HepG2 (cell line): ENCODE results near the gene ANKZF1. TPM values are rescaled to one million over a fixed set of nuclear protein-coding genes. Genes with fewer than 3 reads are reported as not detected.

Source experiments
- ATF1 ChIP-seq: IDR thresholded peaks from 2 replicates; pipeline ENCODE4 v1.6.1; 2016; ENCODE audit warnings: mild to moderate bottlenecking, control low read depth
- GLI4 ChIP-seq: sonication (generic); formaldehyde crosslinking; IDR thresholded peaks from 2 replicates; pipeline ENCODE4 v1.5.1; 2020; ENCODE audit warnings: missing genetic modification reagents, mild to moderate bottlenecking, moderate library complexity, borderline replicate concordance
- GTF3A ChIP-seq: sonication (generic); formaldehyde crosslinking; conservative IDR thresholded peaks from 2 replicates; pipeline ENCODE4 v1.4.0; 2020; ENCODE audit warnings: mild to moderate bottlenecking, missing genetic modification reagents
- RXRB ChIP-seq: IDR thresholded peaks from 2 replicates; pipeline ENCODE4 v1.6.1; 2016; ENCODE audit warnings: borderline replicate concordance, missing genetic modification reagents, missing compliant biosample characterization
- ZEB1 ChIP-seq: IDR thresholded peaks from 2 replicates; pipeline ENCODE4 v1.6.1; 2012; ENCODE audit warnings: mild to moderate bottlenecking, low read depth, inconsistent platforms; ENCODE audit not compliant: insufficient replicate concordance
- ZKSCAN8 ChIP-seq: IDR thresholded peaks from 2 replicates; pipeline ENCODE4 v1.6.1; 2016; ENCODE audit warnings: borderline replicate concordance, missing genetic modification reagents, missing compliant biosample characterization
- ZNF720 ChIP-seq: sonication (generic); formaldehyde crosslinking; IDR thresholded peaks from 2 replicates; pipeline ENCODE4 v1.4.0; 2020; ENCODE audit warnings: missing genetic modification reagents
- polyA plus RNA-seq, 8 experiments: library from polyadenylated mRNA; depleted of rRNA in 3 of 8; stranded (reverse) in 7 of 8; unstranded in 1 of 8; fragments of >200 nt; fragmentation: Illumina TruSeq in 4 of 8; extraction: Trizol in 4 of 8; gene quantifications; 2 replicates each; pipeline versions ENCODE4 v1.2.1 to v1.2.3, GENCODE V29; 2011 to 2016; ENCODE audit warnings: low read depth in 4 of 8, missing spikeins in 1 of 8, mixed read lengths in 1 of 8; ENCODE audit not compliant: insufficient read depth in 1 of 8
- total RNA-seq, 5 experiments: library from RNA; depleted of rRNA; stranded (reverse); fragments of >200 nt; fragmentation: Illumina TruSeq; extraction: Trizol; gene quantifications; 2 replicates each; pipeline ENCODE4 v1.2.3, GENCODE V29; 2016; ENCODE audit warnings: low read depth in 1 of 5
- TF ChIP-seq, protein P1 (sequence below): sonication (generic); formaldehyde crosslinking; IDR thresholded peaks from 2 replicates; pipeline ENCODE4 v1.9.0; 2021; ENCODE audit warnings: mild to moderate bottlenecking, missing genetic modification reagents
- TF ChIP-seq, protein P2 (sequence below): IDR thresholded peaks from 2 replicates; pipeline ENCODE4 v1.6.1; 2016
- TF ChIP-seq, protein P3 (sequence below), 2 experiments: sonication (generic) in 1 of 2; formaldehyde crosslinking in 1 of 2; IDR thresholded peaks; 2 replicates each; pipeline versions ENCODE4 v1.4.0 to v1.6.1; 2018 to 2020; ENCODE audit warnings: missing genetic modification reagents in 2 of 2, borderline replicate concordance in 1 of 2, low read depth in 1 of 2, mild to moderate bottlenecking in 1 of 2, missing biosample characterization in 1 of 2
- TF ChIP-seq, protein P4 (sequence below): sonication (generic); formaldehyde crosslinking; IDR thresholded peaks from 2 replicates; pipeline ENCODE4 v1.4.0; 2020; ENCODE audit warnings: mild to moderate bottlenecking, low read depth, missing genetic modification reagents
- TF ChIP-seq, protein P5 (sequence below): sonication (generic); formaldehyde crosslinking; conservative IDR thresholded peaks from 2 replicates; pipeline ENCODE4 v1.8.1; 2023; ENCODE audit warnings: missing genetic modification reagents
- TF ChIP-seq, protein P6 (sequence below): IDR thresholded peaks from 2 replicates; pipeline ENCODE4 v1.6.1; 2016; ENCODE audit warnings: low read depth

The ANKZF1 gene
- total and polyA plus RNA-seq, 2 of the 13 experiments (the other 11 are each of a cell fraction or from before 2014, with no cell fraction given), result 25.3 to 128 TPM

DNA sequence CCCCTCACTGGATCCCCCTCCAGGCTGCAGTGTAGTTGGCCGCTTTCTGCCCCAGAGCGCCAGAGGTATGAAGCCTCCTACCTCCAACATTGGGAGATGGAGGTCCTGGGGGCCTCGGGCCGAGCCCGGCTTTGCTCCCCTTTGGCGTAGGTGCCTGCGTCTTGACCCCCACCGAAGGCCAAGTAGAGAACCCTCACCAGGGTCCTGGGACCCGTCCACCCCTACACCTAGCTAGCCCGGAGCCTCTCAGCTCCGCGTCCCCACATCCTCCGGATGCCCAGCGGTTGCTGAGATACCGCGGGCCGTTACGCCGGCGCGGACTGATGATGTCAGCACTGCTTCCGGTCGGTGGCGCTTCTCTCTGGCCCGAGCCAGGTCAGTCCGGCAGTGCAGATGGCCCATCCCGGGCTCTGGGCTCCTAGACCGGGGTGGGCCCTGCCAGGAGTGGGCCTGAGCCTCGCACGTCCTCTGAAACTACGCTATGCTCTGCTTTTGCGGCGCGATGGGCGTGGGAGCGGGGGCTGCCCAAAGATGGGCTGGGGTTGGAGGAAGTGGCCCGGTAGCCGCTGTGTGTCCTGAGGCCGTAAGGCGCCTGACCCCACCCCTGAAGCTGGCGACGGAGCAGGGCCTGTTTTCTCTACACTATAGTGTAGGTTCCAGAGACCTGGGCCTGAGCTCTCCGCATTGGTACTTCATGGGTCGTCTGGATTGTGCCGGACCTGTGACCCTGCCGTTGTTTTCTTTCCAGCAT, 15.7 kb downstream of the ANKZF1 start, which contains the start of the genes GLB1L and STK16 (continued):
- TF ChIP-seq, protein P1, sequence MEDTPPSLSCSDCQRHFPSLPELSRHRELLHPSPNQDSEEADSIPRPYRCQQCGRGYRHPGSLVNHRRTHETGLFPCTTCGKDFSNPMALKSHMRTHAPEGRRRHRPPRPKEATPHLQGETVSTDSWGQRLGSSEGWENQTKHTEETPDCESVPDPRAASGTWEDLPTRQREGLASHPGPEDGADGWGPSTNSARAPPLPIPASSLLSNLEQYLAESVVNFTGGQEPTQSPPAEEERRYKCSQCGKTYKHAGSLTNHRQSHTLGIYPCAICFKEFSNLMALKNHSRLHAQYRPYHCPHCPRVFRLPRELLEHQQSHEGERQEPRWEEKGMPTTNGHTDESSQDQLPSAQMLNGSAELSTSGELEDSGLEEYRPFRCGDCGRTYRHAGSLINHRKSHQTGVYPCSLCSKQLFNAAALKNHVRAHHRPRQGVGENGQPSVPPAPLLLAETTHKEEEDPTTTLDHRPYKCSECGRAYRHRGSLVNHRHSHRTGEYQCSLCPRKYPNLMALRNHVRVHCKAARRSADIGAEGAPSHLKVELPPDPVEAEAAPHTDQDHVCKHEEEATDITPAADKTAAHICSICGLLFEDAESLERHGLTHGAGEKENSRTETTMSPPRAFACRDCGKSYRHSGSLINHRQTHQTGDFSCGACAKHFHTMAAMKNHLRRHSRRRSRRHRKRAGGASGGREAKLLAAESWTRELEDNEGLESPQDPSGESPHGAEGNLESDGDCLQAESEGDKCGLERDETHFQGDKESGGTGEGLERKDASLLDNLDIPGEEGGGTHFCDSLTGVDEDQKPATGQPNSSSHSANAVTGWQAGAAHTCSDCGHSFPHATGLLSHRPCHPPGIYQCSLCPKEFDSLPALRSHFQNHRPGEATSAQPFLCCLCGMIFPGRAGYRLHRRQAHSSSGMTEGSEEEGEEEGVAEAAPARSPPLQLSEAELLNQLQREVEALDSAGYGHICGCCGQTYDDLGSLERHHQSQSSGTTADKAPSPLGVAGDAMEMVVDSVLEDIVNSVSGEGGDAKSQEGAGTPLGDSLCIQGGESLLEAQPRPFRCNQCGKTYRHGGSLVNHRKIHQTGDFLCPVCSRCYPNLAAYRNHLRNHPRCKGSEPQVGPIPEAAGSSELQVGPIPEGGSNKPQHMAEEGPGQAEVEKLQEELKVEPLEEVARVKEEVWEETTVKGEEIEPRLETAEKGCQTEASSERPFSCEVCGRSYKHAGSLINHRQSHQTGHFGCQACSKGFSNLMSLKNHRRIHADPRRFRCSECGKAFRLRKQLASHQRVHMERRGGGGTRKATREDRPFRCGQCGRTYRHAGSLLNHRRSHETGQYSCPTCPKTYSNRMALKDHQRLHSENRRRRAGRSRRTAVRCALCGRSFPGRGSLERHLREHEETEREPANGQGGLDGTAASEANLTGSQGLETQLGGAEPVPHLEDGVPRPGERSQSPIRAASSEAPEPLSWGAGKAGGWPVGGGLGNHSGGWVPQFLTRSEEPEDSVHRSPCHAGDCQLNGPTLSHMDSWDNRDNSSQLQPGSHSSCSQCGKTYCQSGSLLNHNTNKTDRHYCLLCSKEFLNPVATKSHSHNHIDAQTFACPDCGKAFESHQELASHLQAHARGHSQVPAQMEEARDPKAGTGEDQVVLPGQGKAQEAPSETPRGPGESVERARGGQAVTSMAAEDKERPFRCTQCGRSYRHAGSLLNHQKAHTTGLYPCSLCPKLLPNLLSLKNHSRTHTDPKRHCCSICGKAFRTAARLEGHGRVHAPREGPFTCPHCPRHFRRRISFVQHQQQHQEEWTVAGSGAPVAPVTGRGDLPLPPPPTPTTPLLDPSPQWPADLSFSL (CRISPR knock-in tag), result no peak
- TF ChIP-seq, protein P2, sequence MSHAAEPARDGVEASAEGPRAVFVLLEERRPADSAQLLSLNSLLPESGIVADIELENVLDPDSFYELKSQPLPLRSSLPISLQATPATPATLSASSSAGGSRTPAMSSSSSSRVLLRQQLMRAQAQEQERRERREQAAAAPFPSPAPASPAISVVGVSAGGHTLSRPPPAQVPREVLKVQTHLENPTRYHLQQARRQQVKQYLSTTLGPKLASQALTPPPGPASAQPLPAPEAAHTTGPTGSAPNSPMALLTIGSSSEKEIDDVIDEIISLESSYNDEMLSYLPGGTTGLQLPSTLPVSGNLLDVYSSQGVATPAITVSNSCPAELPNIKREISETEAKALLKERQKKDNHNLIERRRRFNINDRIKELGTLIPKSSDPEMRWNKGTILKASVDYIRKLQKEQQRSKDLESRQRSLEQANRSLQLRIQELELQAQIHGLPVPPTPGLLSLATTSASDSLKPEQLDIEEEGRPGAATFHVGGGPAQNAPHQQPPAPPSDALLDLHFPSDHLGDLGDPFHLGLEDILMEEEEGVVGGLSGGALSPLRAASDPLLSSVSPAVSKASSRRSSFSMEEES (CRISPR knock-in tag), result peak; percentile 63
- peak; percentile 60; the same call in 1 of the 2 replicates for TF ChIP-seq GTF3A (CRISPR knock-in tag)
- peak; percentile 99 for TF ChIP-seq ATF1 (CRISPR knock-in tag)
- 0 out of 2 replicates have a peak, but pooled peaks have one; percentile 68 for TF ChIP-seq GLI4 (CRISPR knock-in tag)
- TF ChIP-seq ZKSCAN8 (CRISPR knock-in tag), result peak; percentile 90
- peak; percentile 71 for TF ChIP-seq ZEB1
- TF ChIP-seq, protein P3, sequence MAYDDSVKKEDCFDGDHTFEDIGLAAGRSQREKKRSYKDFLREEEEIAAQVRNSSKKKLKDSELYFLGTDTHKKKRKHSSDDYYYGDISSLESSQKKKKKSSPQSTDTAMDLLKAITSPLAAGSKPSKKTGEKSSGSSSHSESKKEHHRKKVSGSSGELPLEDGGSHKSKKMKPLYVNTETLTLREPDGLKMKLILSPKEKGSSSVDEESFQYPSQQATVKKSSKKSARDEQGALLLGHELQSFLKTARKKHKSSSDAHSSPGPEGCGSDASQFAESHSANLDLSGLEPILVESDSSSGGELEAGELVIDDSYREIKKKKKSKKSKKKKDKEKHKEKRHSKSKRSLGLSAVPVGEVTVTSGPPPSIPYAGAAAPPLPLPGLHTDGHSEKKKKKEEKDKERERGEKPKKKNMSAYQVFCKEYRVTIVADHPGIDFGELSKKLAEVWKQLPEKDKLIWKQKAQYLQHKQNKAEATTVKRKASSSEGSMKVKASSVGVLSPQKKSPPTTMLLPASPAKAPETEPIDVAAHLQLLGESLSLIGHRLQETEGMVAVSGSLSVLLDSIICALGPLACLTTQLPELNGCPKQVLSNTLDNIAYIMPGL (CRISPR knock-in tag; IDR thresholded peaks at IDR 0.05; ENCODE audit: borderline replicate concordance in 1 of 2, low read depth in 1 of 2), result peak; percentile 92 to 94
- TF ChIP-seq, protein P4, sequence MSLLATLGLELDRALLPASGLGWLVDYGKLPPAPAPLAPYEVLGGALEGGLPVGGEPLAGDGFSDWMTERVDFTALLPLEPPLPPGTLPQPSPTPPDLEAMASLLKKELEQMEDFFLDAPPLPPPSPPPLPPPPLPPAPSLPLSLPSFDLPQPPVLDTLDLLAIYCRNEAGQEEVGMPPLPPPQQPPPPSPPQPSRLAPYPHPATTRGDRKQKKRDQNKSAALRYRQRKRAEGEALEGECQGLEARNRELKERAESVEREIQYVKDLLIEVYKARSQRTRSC (CRISPR knock-in tag), result no peak
- TF ChIP-seq, protein P5, sequence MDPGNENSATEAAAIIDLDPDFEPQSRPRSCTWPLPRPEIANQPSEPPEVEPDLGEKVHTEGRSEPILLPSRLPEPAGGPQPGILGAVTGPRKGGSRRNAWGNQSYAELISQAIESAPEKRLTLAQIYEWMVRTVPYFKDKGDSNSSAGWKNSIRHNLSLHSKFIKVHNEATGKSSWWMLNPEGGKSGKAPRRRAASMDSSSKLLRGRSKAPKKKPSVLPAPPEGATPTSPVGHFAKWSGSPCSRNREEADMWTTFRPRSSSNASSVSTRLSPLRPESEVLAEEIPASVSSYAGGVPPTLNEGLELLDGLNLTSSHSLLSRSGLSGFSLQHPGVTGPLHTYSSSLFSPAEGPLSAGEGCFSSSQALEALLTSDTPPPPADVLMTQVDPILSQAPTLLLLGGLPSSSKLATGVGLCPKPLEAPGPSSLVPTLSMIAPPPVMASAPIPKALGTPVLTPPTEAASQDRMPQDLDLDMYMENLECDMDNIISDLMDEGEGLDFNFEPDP (CRISPR knock-in tag), result no peak
- TF ChIP-seq RXRB (CRISPR knock-in tag), result peak; percentile 86
- TF ChIP-seq, protein P6, sequence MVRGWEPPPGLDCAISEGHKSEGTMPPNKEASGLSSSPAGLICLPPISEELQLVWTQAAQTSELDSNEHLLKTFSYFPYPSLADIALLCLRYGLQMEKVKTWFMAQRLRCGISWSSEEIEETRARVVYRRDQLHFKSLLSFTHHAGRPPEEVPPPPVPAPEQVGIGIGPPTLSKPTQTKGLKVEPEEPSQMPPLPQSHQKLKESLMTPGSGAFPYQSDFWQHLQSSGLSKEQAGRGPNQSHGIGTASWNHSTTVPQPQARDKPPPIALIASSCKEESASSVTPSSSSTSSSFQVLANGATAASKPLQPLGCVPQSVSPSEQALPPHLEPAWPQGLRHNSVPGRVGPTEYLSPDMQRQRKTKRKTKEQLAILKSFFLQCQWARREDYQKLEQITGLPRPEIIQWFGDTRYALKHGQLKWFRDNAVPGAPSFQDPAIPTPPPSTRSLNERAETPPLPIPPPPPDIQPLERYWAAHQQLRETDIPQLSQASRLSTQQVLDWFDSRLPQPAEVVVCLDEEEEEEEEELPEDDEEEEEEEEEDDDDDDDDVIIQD (CRISPR knock-in tag), result peak; percentile 47; the same call in 1 of the 2 replicates
- no peak for TF ChIP-seq ZNF720 (CRISPR knock-in tag)
